Prostate gland (tissue), 2 donors: Measurements from ENCODE around the gene MEG3. TPM values are rescaled to one million over a fixed set of nuclear protein-coding genes. Genes with fewer than 3 reads are reported as not detected.

Source experiments
- DNase-seq: peaks from one replicate; pipeline ENCODE4 v3.0.0-alpha.2; 2019; ENCODE audit warnings: low spot score
- H3K27ac ChIP-seq, 2 donors: fragments of 200-600 bp; sonication (generic); 2 replicates each; pipeline ENCODE4 v1.5.1; 2017 to 2019
- H3K27me3 ChIP-seq: fragments of 200-600 bp; sonication (generic); replicated peaks from 2 replicates; pipeline ENCODE4 v1.5.1; 2019; ENCODE audit not compliant: insufficient read depth
- H3K36me3 ChIP-seq, 2 donors: fragments of 200-600 bp; sonication (generic); 1 replicate in 1 of 2; 2 replicates in 1 of 2; pipeline versions ENCODE4 v1.5.1 to v1.8.1; 2017 to 2019
- H3K4me1 ChIP-seq: fragments of 200-600 bp; sonication (generic); replicated peaks from 2 replicates; pipeline ENCODE4 v1.5.1; 2019
- H3K4me3 ChIP-seq, 2 donors: fragments of 200-600 bp; sonication (generic); 2 replicates each; pipeline ENCODE4 v1.5.1; 2017 to 2019
- H3K9me3 ChIP-seq: fragments of 200-600 bp; sonication (generic); 2 replicates; pipeline ENCODE4 v1.5.1; 2017
- POLR2A ChIP-seq: fragments of 450-650 bp; IDR thresholded peaks from one replicate; pipeline ENCODE4 v1.6.1; 2016; ENCODE audit warnings: antibody characterized with exemption, mild to moderate bottlenecking
- POLR2AphosphoS5 ChIP-seq: sonication (generic); formaldehyde crosslinking; IDR thresholded peaks from one replicate; pipeline ENCODE4 v1.6.1; 2017; ENCODE audit warnings: antibody characterized with exemption
- WGBS: methylation state at CpG from one replicate; pipeline ENCODE4 v1.1.5; 2018; 5-methylcytosine and 5-hydroxymethylcytosine counted together
- intact Hi-C: fragments of 100-400 bp; cut with DNase I; formaldehyde crosslinking; loops from one replicate; pipeline ENCODE4 v1.14.2; 2022
- total RNA-seq, 2 donors: library from RNA; depleted of rRNA; stranded (reverse); fragments of >200 nt; gene quantifications; one replicate each; pipeline ENCODE4 v1.1.0, GENCODE V29; 2016
- TF ChIP-seq, protein P1 (sequence below), 4 experiments: fragments of 200-600 bp in 2 of 4; fragments of 450-650 bp in 2 of 4; sonication (generic) in 2 of 4; IDR thresholded peaks; 1 replicate in 3 of 4; 2 replicates in 1 of 4; pipeline ENCODE4 v1.5.1; 2016 to 2019; ENCODE audit warnings: antibody characterized with exemption in 4 of 4, mild to moderate bottlenecking in 2 of 4, moderate library complexity in 2 of 4

MEG3 gene
- total RNA-seq, 2 donors from 2014 or later = 21.9 to 135 TPM

DNA sequence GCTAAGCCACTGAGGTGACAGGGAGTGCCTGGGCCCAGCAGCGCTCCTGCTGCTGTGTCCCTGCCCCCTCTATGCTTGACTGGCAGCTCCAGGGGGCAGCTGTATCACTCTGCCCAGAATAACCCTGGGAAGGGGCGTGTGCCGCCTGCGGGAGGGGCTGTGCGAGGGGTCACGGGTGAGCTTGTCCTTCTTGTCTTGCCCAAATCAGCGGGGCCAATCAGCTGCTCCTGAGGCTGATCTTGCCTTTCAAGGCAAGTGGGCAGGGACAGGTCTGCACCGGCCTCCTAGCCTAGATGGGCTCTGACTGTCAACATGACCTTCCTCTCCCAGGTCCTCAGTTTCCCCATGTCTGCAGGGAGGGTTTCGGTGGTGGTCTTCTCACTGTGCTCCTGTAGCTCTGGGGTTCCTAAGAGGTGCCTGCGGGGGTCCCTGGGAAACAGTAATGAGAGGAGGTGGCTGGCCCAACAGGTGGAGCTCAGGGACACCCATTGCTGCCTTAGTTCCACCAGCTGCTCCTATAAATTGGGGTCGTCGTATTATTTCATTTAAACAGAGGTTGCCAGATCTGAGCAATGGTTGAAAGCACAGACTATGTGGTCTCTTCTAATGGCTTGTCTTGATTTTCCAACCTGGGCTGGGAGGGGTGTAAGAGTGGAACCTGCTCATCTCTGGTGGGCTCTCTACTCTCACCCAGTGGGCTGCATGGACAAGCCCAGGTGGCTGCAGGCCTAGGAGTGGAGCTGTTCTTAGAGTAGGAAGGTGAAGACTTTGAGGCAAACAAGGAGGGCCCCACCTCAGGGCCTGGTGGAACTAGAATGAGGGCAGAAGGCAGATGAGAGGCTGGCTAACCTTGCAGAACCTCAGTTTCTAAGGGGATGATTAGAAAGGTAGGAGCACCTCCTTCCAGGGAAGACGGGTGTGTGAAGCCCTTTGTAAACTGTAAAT is 65.9 kb downstream of the MEG3 start:
- 96% methylated on average over 13 of the region's 13 CpGs for WGBS
- no peaks in the 10 kb centered on the region for H3K27me3 ChIP-seq
- intact Hi-C loops = no loop called here
- H3K4me3 ChIP-seq = no peak overlapping the region
- no peaks in the 10 kb centered on the region for H3K4me1 ChIP-seq
- TF ChIP-seq POLR2AphosphoS5 (no peak), POLR2A (no peak)
- TF ChIP-seq, protein P1, sequence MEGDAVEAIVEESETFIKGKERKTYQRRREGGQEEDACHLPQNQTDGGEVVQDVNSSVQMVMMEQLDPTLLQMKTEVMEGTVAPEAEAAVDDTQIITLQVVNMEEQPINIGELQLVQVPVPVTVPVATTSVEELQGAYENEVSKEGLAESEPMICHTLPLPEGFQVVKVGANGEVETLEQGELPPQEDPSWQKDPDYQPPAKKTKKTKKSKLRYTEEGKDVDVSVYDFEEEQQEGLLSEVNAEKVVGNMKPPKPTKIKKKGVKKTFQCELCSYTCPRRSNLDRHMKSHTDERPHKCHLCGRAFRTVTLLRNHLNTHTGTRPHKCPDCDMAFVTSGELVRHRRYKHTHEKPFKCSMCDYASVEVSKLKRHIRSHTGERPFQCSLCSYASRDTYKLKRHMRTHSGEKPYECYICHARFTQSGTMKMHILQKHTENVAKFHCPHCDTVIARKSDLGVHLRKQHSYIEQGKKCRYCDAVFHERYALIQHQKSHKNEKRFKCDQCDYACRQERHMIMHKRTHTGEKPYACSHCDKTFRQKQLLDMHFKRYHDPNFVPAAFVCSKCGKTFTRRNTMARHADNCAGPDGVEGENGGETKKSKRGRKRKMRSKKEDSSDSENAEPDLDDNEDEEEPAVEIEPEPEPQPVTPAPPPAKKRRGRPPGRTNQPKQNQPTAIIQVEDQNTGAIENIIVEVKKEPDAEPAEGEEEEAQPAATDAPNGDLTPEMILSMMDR (IDR thresholded peaks at IDR 0.05) = no peak
- no peak overlapping the region for H3K27ac ChIP-seq
- no peaks in the 10 kb centered on the region for H3K36me3 ChIP-seq
- H3K9me3 ChIP-seq = no peaks in the 10 kb centered on the region
- no peak for DNase-seq

DNA sequence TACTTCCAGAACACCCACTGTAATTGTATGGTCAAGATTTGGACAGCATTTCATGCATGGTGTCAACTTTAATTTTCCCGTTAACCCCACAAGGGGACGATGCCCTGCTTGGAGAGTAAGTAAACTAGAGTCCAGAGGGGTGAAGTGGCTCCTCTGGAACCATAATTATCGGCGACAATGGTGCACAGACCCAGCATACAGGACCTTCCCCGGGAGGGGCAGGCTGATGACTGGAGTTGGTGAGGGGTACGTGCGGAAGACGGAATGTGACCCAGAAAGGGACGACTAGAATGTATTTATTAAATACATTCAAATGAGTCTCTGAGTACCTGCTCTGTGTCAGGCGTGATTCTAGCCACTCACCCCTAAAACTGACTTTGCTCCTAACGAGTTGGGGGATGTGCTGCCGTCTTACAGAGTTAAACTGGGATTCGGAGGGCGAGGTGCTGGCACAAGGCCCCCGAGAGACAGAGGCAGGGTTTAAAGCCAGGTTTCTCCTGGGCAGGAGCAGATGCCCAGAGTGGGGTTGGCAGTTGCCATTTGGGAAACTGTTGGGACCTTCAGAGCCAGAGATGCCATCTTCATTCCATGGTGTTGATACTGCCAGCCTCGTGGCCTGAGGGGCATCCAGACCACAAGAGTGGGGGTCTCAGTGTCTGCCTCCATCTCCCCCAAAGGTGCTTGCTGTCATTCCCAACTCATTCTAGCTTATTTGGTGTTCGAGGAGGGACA is 66.7 kb downstream of the MEG3 start:
- Histone ChIP-seq H3K9me3 (no peaks in the 10 kb centered on the region), H3K4me1 (no peaks in the 10 kb centered on the region), H3K27me3 (no peaks in the 10 kb centered on the region), H3K36me3 (no peaks in the 10 kb centered on the region), H3K27ac (no peak overlapping the region), H3K4me3 (no peak overlapping the region)
- no peak for DNase-seq
- intact Hi-C loops = no loop called here
- WGBS = 89% methylated on average over 17 of the region's 17 CpGs
- TF ChIP-seq, protein P1 (IDR thresholded peaks at IDR 0.05) = no peak
- TF ChIP-seq POLR2A (no peak), POLR2AphosphoS5 (no peak)

DNA sequence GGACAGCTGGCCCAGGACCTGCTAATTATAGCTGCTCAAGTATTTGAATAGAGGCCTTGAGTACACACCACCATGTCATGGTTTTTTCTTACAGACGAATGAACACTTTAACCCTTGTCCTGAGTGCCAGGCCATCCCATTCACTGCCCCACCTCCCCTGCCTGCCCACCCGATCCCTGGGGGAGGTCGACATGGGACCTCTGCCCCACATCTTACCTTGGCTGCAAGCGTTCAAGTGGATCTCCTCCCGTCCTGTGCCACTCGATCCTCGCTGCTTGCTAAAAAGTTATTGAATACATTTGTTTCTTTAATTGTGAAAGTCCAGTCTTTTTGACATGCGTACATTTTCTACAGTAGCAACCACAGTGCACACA is 67.3 kb downstream of the MEG3 start:
- Histone ChIP-seq H3K4me1 (no peaks in the 10 kb centered on the region), H3K36me3 (no peaks in the 10 kb centered on the region), H3K27ac (no peak overlapping the region), H3K4me3 (no peak overlapping the region), H3K9me3 (no peaks in the 10 kb centered on the region), H3K27me3 (no peaks in the 10 kb centered on the region)
- no peak for DNase-seq
- intact Hi-C loops = no loop called here
- WGBS = 81% methylated on average over 8 of the region's 8 CpGs
- TF ChIP-seq, protein P1 (IDR thresholded peaks at IDR 0.05) = no peak
- TF ChIP-seq POLR2AphosphoS5 = no peak
- no peak for TF ChIP-seq POLR2A

DNA sequence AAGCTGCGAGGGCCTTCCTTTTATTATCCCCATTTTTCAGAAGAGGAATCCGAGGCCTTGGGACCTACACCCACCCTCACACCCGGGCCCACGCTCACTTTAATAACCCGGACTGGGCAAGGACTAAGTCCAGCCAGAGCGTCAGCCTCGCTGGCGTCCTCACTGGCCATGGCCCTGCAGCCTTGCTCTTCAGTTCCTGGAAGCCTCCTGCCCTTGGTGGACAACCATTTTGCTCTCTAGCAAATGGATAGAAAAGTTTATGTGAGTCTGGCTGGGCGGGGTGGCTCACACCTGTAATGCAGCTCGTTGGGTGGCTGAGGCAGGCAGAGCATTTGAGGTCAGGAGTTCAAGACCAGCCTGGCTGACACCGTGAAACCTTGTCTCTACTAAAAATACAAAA is 67.8 kb downstream of the MEG3 start:
- no peak for TF ChIP-seq POLR2AphosphoS5
- no peak for TF ChIP-seq POLR2A
- TF ChIP-seq, protein P1 (IDR thresholded peaks at IDR 0.05) = no peak
- no peak overlapping the region for H3K4me3 ChIP-seq
- H3K4me1 ChIP-seq = no peaks in the 10 kb centered on the region
- no peaks in the 10 kb centered on the region for H3K9me3 ChIP-seq
- H3K27me3 ChIP-seq = no peaks in the 10 kb centered on the region
- no peaks in the 10 kb centered on the region for H3K36me3 ChIP-seq
- no peak overlapping the region for H3K27ac ChIP-seq
- intact Hi-C loops = no loop called here
- DNase-seq = no peak
- 92% methylated on average over 11 of the region's 11 CpGs for WGBS
